DMS114 treated with DMSO at 0.1 percent for 48 hours (cell line): ENCODE data around the gene CELF5.
"Not testable (repeated sequence)": the region's sequence is repeated elsewhere in the genome, so short reads cannot be mapped to it uniquely, and the experiment has no call there.

ENCODE experiments used
- DNase-seq: peaks from one replicate; lab custom pipeline; 2025; ENCODE audit not compliant: unreplicated experiment; lab: John Stamatoyannopoulos, UW

Gene CELF5

DNA sequence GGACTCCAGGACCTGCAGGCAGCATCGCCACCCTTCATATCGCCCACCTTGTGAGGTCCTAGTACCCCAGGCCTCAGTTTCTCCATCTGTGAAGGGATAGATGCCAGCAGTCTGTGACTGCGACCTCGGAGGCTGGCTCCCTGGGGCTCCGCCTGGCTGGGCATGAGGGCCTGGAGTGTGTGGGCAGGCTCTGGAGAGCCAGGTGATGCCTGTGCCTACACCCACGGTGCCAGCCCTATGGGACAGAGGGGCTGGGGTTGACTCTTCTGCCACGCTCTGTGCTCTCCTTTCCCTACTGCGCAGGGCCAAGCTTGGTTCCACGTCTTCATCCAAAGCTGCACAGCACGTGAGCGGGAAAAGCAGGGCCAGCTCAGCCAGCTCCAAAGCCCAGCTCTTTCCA lies 115.9 kb downstream of the CELF5 start:
- no peak for DNase-seq

- DNase-seq = no peak
Measured at GRCh38 chr19:3342246-3342645, 117.8 kb downstream of the CELF5 start.

GRCh38 chr19:3342962-3343361 lies 118.5 kb downstream of the CELF5 start:
- DNase-seq = not testable (repeated sequence)

- no peak for DNase-seq
Measured at GRCh38 chr19:3343619-3344502, 119.4 kb downstream of the CELF5 start.

- DNase-seq = no peak
Measured at GRCh38 chr19:3344608-3345598, 120.4 kb downstream of the CELF5 start.

DNA sequence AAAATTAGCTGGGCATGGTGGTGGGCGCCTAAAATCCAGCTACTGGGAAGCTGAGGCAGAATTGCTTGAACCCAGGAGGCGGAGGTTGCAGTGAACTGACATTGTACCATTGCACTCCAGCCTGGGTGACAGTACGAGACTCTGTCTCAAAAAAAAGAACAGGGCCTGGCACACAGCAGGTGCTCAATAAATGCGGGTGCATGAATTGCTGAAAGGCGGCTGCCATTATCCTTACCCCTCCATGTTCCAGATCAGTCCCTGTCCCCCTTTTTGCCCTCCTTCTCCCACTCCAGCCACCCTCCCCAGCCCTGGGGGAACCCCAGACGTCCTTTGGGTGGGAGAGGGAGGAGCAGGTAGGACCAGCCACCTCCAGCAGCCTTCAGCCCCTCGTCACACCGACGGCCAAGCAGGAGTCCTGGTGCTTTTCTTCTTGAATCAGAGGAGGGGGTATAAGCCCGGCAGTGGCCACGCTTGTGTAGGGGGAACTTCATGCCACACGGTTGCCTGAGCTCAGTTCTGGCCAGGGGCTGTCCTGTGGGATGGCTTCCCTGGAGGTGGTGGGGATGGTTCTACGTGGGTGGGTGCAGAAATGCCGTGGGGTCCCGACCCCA lies 121.5 kb downstream of the CELF5 start:
- DNase-seq = no peak
